H9 (cell line): ENCODE data around the gene ACAP2. TPM values are rescaled to one million over a fixed set of nuclear protein-coding genes. Genes with fewer than 3 reads are reported as not detected.

ENCODE experiments used
- DNase-seq: peaks from one replicate; pipeline ENCODE4 v3.0.0-alpha.2; 2017
- H2AFZ ChIP-seq: one replicate; pipeline ENCODE4 v1.6.1; 2013; ENCODE audit warnings: mild to moderate bottlenecking, low read length, control low read depth, moderate library complexity
- H2AK5ac ChIP-seq: 2 replicates; pipeline ENCODE4 v1.6.1; 2013; ENCODE audit warnings: low read length, control low read depth, mixed read lengths; ENCODE audit not compliant: insufficient read length
- H2BK120ac ChIP-seq: one replicate; pipeline ENCODE4 v1.6.1; 2013; ENCODE audit warnings: low read depth, mild to moderate bottlenecking, low read length, control low read depth, inconsistent platforms; ENCODE audit not compliant: poor library complexity, severe bottlenecking
- H2BK12ac ChIP-seq: 2 replicates; pipeline ENCODE4 v1.6.1; 2013; ENCODE audit warnings: low read length, control low read depth, mixed read lengths, low read depth; ENCODE audit not compliant: insufficient read length
- H2BK15ac ChIP-seq: 2 replicates; pipeline ENCODE4 v1.6.1; 2013; ENCODE audit warnings: low read depth, low read length, control low read depth
- H2BK20ac ChIP-seq: one replicate; pipeline ENCODE4 v1.6.1; 2013; ENCODE audit warnings: low read depth, mild to moderate bottlenecking, low read length, control low read depth, inconsistent platforms; ENCODE audit not compliant: poor library complexity, severe bottlenecking
- H2BK5ac ChIP-seq: 2 replicates; pipeline ENCODE4 v1.6.1; 2013; ENCODE audit warnings: low read length, control low read depth, mixed read lengths; ENCODE audit not compliant: insufficient read length
- H3K14ac ChIP-seq: 2 replicates; pipeline ENCODE4 v1.6.1; 2013; ENCODE audit warnings: low read length, control low read depth; ENCODE audit not compliant: insufficient read depth
- H3K18ac ChIP-seq: 2 replicates; pipeline ENCODE4 v1.6.1; 2013; ENCODE audit warnings: low read depth, mild to moderate bottlenecking, mixed read lengths, low read length, control low read depth; ENCODE audit not compliant: insufficient read length
- H3K23ac ChIP-seq: 2 replicates; pipeline ENCODE4 v1.6.1; 2013; ENCODE audit warnings: low read length, control low read depth, mixed read lengths, low read depth; ENCODE audit not compliant: insufficient read length
- H3K23me2 ChIP-seq: 2 replicates; pipeline ENCODE4 v1.6.1; 2013; ENCODE audit warnings: low read depth, mild to moderate bottlenecking, mixed read lengths, low read length, control low read depth; ENCODE audit not compliant: insufficient read length, poor library complexity, severe bottlenecking
- H3K27ac ChIP-seq: 2 replicates; pipeline ENCODE4 v1.5.1; 2013; ENCODE audit warnings: low read length, control low read depth, mixed read lengths, low read depth; ENCODE audit not compliant: insufficient read length
- H3K27me3 ChIP-seq: 2 replicates; pipeline ENCODE4 v1.6.1; 2013; ENCODE audit warnings: low read length, control low read depth, inconsistent platforms; ENCODE audit not compliant: insufficient read depth
- H3K4ac ChIP-seq: 2 replicates; pipeline ENCODE4 v1.6.1; 2013; ENCODE audit warnings: low read depth, mild to moderate bottlenecking, control low read depth, inconsistent platforms, low read length, moderate library complexity
- H3K4me1 ChIP-seq: 2 replicates; pipeline ENCODE4 v1.6.1; 2013; ENCODE audit warnings: low read length, control low read depth, inconsistent platforms; ENCODE audit not compliant: insufficient read depth
- H3K4me2 ChIP-seq: 2 replicates; pipeline ENCODE4 v1.6.1; 2013; ENCODE audit warnings: low read length, control low read depth, mixed read lengths; ENCODE audit not compliant: insufficient read length, insufficient read depth
- H3K56ac ChIP-seq: 2 replicates; pipeline ENCODE4 v1.6.1; 2013; ENCODE audit warnings: low read depth, mild to moderate bottlenecking, mixed read lengths, low read length, control low read depth; ENCODE audit not compliant: insufficient read length
- H3K79me1 ChIP-seq: 2 replicates; pipeline ENCODE4 v1.6.1; 2013; ENCODE audit warnings: low read depth, mild to moderate bottlenecking, moderate library complexity, low read length, control low read depth, inconsistent platforms; ENCODE audit not compliant: insufficient read depth, poor library complexity, severe bottlenecking
- H3K79me2 ChIP-seq: 2 replicates; pipeline ENCODE4 v1.6.1; 2013; ENCODE audit warnings: low read length, control low read depth, inconsistent platforms; ENCODE audit not compliant: insufficient read depth
- H3K9ac ChIP-seq: 2 replicates; pipeline ENCODE4 v1.6.1; 2013; ENCODE audit warnings: low read length, control low read depth, mixed read lengths; ENCODE audit not compliant: insufficient read length; ENCODE audit errors: extremely low read depth
- H3K9me3 ChIP-seq: one replicate; pipeline ENCODE4 v1.6.1; 2013; ENCODE audit warnings: low read depth, low read length, inconsistent platforms; ENCODE audit not compliant: control insufficient read depth
- H3T11ph ChIP-seq: one replicate; pipeline ENCODE4 v1.6.1; 2013; ENCODE audit warnings: mild to moderate bottlenecking, low read length, control low read depth, inconsistent platforms
- H4K20me1 ChIP-seq: one replicate; pipeline ENCODE4 v1.6.1; 2013; ENCODE audit not compliant: control insufficient read depth, insufficient read length, insufficient read depth
- H4K5ac ChIP-seq: 2 replicates; pipeline ENCODE4 v1.6.1; 2013; ENCODE audit warnings: low read depth, mild to moderate bottlenecking, mixed read lengths, low read length, control low read depth; ENCODE audit not compliant: insufficient read length
- H4K8ac ChIP-seq: replicated peaks from 2 replicates; pipeline ENCODE4 v1.6.1; 2013; ENCODE audit warnings: low read length, control low read depth, mixed read lengths, low read depth; ENCODE audit not compliant: insufficient read length
- H4K91ac ChIP-seq: 2 replicates; pipeline ENCODE4 v1.6.1; 2013; ENCODE audit warnings: low read depth, mild to moderate bottlenecking, moderate library complexity, mixed read lengths, low read length, control low read depth; ENCODE audit not compliant: insufficient read length
- H3K27ac Mint-ChIP-seq, 3 experiments: 2 replicates in 2 of 3; 3 replicates in 1 of 3; pipeline ENCODE4 v1.8.0; 2020 to 2021; ENCODE audit warnings: mixed read lengths in 3 of 3, mild to moderate bottlenecking in 1 of 3, moderate library complexity in 1 of 3
- H3K27me3 Mint-ChIP-seq: 2 replicates; pipeline ENCODE4 v1.8.0; 2021; ENCODE audit warnings: low read depth, mild to moderate bottlenecking, moderate library complexity, mixed read lengths
- H3K36me3 Mint-ChIP-seq, 3 experiments: 2 replicates in 2 of 3; 3 replicates in 1 of 3; pipeline ENCODE4 v1.8.0; 2020 to 2021; ENCODE audit warnings: low read depth in 3 of 3, mixed read lengths in 3 of 3; ENCODE audit not compliant: insufficient read depth in 1 of 3
- H3K4me1 Mint-ChIP-seq, 2 experiments: 2 replicates each; pipeline ENCODE4 v1.8.0; 2020; ENCODE audit warnings: mixed read lengths in 2 of 2
- H3K4me3 Mint-ChIP-seq, 2 experiments: 2 replicates in 1 of 2; 3 replicates in 1 of 2; pipeline ENCODE4 v1.8.0; 2020 to 2021; ENCODE audit warnings: mild to moderate bottlenecking in 2 of 2, mixed read lengths in 2 of 2, moderate library complexity in 1 of 2
- H3K9me3 Mint-ChIP-seq, 2 experiments: 2 replicates in 1 of 2; 3 replicates in 1 of 2; pipeline ENCODE4 v1.8.0; 2020; ENCODE audit warnings: mild to moderate bottlenecking in 2 of 2, mixed read lengths in 2 of 2, moderate library complexity in 1 of 2
- CTCF ChIP-seq: fragments of 200-600 bp; sonication (generic); conservative IDR thresholded peaks from 3 replicates; pipeline ENCODE4 v1.8.0; 2021; ENCODE audit warnings: antibody characterized with exemption, mild to moderate bottlenecking
- WGBS: extraction: QIAGEN DNeasy Blood & Tissue Kit; methylation state at CpG from one replicate; pipeline ENCODE4 v1.1.7; 2013; ENCODE audit warnings: missing lambda C conversion rate, low lambda C conversion rate, mixed read lengths; ENCODE audit not compliant: insufficient read length; ENCODE audit errors: extremely low coverage; 5-methylcytosine and 5-hydroxymethylcytosine counted together
- total RNA-seq: library from RNA; stranded (reverse); gene quantifications from 2 replicates; pipeline ENCODE4 v1.2.1, GENCODE V29; 2021

ACAP2 gene
- total RNA-seq, 1 experiment from 2014 or later = 30.8 TPM

GRCh38 chr3:195410546-195410945 is 32.3 kb downstream of the ACAP2 start:
- H2BK20ac ChIP-seq = no peak overlapping the region
- Mint-ChIP-seq H3K4me1 (peaks cover 10 to 13% of the 10 kb centered on the region in 2 experiments; a peak in 3 of 4 replicates), H3K27me3 (no peaks in the 10 kb centered on the region), H3K27ac (peak overlapping the region in 1 of 3 experiments; percentile 9; a peak in 1 of 7 replicates), H3K4me3 (no peak overlapping the region), H3K36me3 (peaks cover 0 to 7% (median 4%) of the 10 kb centered on the region in 3 experiments; a peak in 3 of 7 replicates), H3K9me3 (peaks cover 0 to 5% of the 10 kb centered on the region in 2 experiments; a peak in 1 of 5 replicates)
- 0 out of 2 replicates have a peak, but pooled peaks cover 2% of the 10 kb centered on the region for H3K79me2 ChIP-seq
- no peak for TF ChIP-seq CTCF
- H3K23me2 ChIP-seq = no peaks in the 10 kb centered on the region
- no peak overlapping the region for H3K18ac ChIP-seq
- H4K91ac ChIP-seq = no peak overlapping the region
- H3K4ac ChIP-seq = no peak overlapping the region
- no peak overlapping the region for H2AFZ ChIP-seq
- no peaks in the 10 kb centered on the region for H4K20me1 ChIP-seq
- DNase-seq = no peak
- H3T11ph ChIP-seq = no peak overlapping the region
- H2BK120ac ChIP-seq = no peak overlapping the region
- H3K23ac ChIP-seq = no peak overlapping the region
- no peak overlapping the region for H3K4me2 ChIP-seq
- no peaks in the 10 kb centered on the region for H3K9me3 ChIP-seq
- no peak overlapping the region for H2BK5ac ChIP-seq
- H3K9ac ChIP-seq = no peak overlapping the region
- H2BK12ac ChIP-seq = no peak overlapping the region
- H3K27ac ChIP-seq = no peak overlapping the region
- H3K56ac ChIP-seq = no peak overlapping the region
- no peak overlapping the region for H3K14ac ChIP-seq
- WGBS = no CpG with 5 or more reads among the region's 4 CpGs
- no peak overlapping the region for H2BK15ac ChIP-seq
- peaks cover 3% of the 10 kb centered on the region for H3K79me1 ChIP-seq
- H3K27me3 ChIP-seq = no peaks in the 10 kb centered on the region
- no peaks in the 10 kb centered on the region for H3K4me1 ChIP-seq
- no peak overlapping the region for H4K5ac ChIP-seq
- H2AK5ac ChIP-seq = no peak overlapping the region
- no peak overlapping the region for H4K8ac ChIP-seq
